Fibroblast of skin of left biceps (primary cell): ENCODE data around the gene DLX1.
A peak's percentile ranks its signal among the peaks of the same experiment; 100 is the strongest.
"Not testable (repeated sequence)": the region's sequence is repeated elsewhere in the genome, so short reads cannot be mapped to it uniquely, and the experiment has no call there.

Experiments
- DNase-seq, 2 experiments: peaks; one replicate each; pipeline ENCODE4 v3.0.0-alpha.2; 2013; ENCODE audit warnings: low read depth in 2 of 2

Gene DLX1

GRCh38 chr2:172085460-172086159, at the start of gene DLX1:
TSS of gene DLX1 (plus strand) at chr2:172085507. CDS start at chr2:172085678, 171 bp downstream.
- no peak for DNase-seq

DNA sequence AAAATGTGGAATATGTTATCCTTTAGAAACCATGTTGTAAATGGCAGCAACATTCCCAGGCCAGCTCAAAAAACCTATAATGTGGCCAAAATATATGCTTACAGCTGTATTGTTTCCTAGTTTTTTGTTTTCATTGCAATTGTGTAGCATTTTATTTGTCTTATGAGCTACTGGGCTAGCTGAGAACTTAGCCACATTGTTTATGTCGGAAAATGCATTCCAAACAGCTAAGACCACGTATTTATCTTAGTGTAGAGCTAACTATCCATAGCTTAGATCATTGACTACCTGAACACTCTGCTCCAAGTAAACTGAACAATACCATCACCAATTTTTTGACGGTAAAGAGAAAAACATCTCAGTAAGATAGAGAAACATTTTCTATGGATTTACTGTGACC, 47.2 kb upstream of the DLX1 start:
- DNase-seq, result no peak

GRCh38 chr2:172038604-172039003, 46.7 kb upstream of the DLX1 start:
- DNase-seq, result peak in 1 of 2 experiments; percentile 15

GRCh38 chr2:172039011-172039704, 46.1 kb upstream of the DLX1 start:
- DNase-seq, result no peak

GRCh38 chr2:172040311-172040710, 45.0 kb upstream of the DLX1 start:
- no peak for DNase-seq

DNA sequence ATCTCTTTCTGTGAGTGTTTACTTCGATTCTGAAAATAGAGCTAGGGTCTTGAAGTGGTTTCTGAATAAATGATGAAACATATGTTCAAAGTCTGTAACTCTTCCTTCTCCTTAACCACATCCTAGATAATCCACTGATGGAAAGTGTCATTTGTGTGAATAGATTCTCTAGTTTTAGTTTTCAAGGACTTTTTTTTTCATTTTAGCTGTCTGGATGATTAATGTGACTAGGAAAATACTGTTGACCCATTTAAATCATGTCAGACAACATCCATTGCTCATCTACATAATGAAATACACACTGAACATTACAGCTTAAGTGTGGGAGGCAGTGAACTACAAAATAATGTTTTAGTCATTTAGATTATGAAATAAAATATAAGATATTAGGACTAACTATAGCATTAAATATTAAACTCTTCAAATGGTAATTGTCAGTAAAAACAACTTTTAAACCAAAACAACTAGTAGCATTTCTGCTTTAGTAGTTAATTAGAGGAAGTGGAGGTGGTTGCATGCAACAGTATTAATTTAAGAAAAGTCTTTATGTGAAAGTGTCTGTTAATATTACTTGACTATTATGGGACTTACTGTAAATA, 39.1 kb upstream of the DLX1 start:
- peak in 1 of 2 experiments; percentile 20 for DNase-seq

DNA sequence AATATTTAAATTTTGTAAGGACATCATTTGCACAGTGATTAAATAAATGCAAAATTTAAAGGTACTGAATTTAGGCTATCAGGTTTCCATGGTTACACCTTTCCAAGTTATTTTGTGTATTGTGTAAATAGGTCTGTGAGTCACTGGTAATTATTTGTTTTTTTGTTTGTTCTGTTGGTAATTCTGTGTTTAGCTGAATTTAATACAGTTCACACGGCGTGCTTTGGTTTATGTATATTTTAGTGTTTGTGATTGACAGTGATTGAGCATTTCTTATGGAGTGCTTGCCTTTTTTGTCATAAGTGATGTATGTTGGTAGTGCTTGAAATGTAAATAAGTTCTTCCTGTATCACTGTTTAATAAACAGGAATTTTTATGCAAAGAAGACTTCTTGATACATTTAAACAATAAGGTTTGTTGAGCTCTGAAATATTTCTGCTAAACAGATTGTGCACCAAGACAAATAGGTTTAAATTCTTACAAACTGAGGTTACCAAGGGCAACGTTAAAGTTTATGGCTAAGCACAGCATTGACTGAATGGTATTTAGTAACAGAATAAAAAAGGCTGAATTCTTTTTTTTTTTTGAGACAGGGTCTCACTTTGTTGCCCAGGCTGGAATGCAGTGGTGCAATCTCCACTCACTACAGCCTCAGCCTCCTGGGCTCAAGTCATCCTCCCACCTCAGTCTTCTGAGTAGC, 38.3 kb upstream of the DLX1 start:
- DNase-seq, result no peak

- DNase-seq, result no peak
Observed at GRCh38 chr2:172047566-172048507, 37.5 kb upstream of the DLX1 start.

DNA sequence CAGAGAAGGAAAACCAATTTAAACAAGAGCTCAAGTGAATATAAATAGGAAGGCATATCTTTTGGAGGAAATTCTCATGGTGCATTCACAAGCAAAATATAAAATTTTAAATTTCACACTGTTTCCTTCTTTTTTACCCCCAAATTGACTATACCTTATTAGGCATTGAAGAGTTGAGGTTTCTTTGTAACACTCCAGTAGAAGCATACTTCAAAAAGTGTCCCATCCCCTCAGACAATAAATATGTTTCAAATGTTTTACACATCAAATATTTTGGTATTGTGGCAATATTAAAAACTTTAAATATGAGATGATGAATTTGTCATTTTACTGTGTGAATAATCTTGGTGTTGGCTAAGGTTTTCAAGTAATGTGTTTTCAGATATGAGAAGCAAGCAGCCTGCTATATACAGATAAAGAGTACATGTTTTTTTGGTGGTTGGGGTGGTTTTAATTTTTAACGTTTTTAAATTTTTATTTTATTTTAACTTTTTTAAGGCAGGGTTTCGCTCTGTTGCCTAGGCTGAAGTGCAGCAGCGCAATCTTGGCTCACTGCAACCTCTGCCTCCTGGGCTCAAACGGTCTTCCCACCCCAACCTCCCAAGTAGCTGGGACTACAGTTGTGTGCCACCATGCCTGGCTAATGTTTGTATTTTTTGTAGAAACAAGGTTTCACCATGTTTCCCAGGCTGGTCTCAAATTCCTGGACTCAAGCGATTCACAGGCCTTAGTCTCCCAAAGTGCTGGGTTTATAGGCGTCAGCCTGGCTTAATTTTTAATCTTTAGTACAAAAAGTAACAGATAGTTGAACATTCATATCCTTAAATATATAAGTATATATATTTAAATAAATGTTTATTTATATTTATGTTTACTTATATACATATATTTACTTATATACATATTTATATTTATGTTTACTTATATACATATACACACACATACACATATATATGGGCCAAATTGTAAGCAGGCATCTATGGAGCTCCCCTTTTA, 36.5 kb upstream of the DLX1 start:
- DNase-seq, result no peak

DNA sequence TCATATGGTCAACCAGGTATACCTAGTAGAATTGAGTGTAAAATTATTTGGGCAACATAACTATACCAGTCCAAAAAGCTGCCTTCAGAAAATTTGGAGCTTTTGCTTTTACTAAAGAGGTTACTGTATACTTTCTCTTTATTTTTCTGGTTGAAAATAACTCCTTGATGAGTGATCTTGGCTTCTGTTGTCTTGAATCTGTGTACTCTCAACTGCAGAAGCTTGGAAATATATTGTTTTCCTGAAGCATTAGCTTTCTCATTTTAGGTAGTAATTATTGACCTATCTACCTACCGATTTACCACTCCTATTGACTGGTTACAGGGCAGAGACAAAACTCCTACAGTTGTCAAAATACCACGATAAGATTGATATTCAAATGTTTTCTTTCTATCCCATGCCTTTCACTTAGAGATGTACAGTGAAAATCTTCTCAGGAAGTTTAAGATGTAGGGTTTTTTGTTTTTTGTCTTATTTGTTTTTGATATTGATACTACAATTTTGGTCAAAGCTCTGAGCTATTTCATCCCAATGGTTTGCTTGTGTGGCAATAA, 35.7 kb upstream of the DLX1 start:
- DNase-seq, result no peak

GRCh38 chr2:172050479-172051125, 34.7 kb upstream of the DLX1 start:
- no peak for DNase-seq

GRCh38 chr2:172052000-172052983, 33.0 kb upstream of the DLX1 start:
- DNase-seq, result no peak

GRCh38 chr2:172053486-172053885, 31.8 kb upstream of the DLX1 start:
- no peak for DNase-seq

GRCh38 chr2:172056293-172056692, 29.0 kb upstream of the DLX1 start:
- no peak for DNase-seq

- no peak for DNase-seq
Observed at GRCh38 chr2:172058660-172059059, 26.6 kb upstream of the DLX1 start.

- not testable (repeated sequence) for DNase-seq
Observed at GRCh38 chr2:172060118-172060517, 25.2 kb upstream of the DLX1 start.

DNA sequence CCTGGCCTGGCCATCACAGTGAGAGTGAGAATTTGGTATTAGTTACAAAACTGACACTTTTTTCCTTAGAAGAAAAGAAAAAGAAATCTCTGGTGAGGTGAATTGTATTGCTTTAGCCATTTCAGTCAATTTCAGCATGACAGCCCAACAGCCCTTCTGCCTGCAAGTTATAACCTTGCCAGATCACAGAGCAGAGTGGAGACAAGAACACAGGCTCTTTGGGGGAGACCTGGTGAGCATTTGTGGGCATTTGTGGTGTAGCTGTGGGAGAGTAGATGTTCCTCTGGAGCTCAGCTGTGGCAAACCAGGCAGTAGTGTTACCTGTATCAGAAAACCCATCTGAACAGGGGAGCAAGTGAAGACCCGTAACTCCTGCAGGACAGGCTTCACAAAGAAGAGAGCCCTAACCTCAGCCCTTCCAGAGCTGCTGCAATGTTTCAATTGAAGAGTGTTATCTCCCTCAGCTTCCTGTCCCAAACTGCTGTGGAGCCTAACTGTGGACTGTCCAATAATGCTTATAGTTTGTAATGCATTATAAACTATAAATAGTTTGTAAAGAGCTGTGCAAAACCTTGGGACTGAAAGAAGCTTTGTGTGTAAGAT, 22.8 kb upstream of the DLX1 start:
- no peak for DNase-seq

- no peak for DNase-seq
Observed at GRCh38 chr2:172063446-172063845, 21.9 kb upstream of the DLX1 start.
